Measurements from ENCODE around the gene ZNF526. TPM values are rescaled to one million over a fixed set of nuclear protein-coding genes. Genes with fewer than 3 reads are reported as not detected.

The ZNF526 gene
- total and polyA plus RNA-seq, 9 of the 15 experiments (the other 6 are each of a cell fraction or from before 2014, with no cell fraction given), result 1.3 to 17.9 (median 6.2) TPM

GRCh38 chr19:42206871-42207755 lies 13.0 kb upstream of the ZNF526 start (continued):
- TF ChIP-seq PBX2 (CRISPR knock-in tag; IDR thresholded peaks at IDR 0.05; ENCODE audit: low read depth), result no peak
- no peak for TF ChIP-seq PBX2 (tag; conservative IDR thresholded peaks at IDR 0.05; ENCODE audit: low read depth)
- TF ChIP-seq MAFK (IDR thresholded peaks at IDR 0.05; ENCODE audit: low read length), result peak; percentile 43; the same call in 1 of the 2 replicates
- TF ChIP-seq ETV5 (CRISPR knock-in tag; IDR thresholded peaks at IDR 0.05; ENCODE audit: low read depth), result 0 out of 2 replicates have a peak, but pooled peaks have one; percentile 19
- TF ChIP-seq ZNF592 (IDR thresholded peaks at IDR 0.05), result 0 out of 2 replicates have a peak, but pooled peaks have one; percentile 50
- no peak for TF ChIP-seq POLR3A (IDR thresholded peaks at IDR 0.05; ENCODE audit: borderline replicate concordance, extremely low read depth, insufficient read depth, insufficient read length)
- peak; percentile 71 for TF ChIP-seq C11orf30 (IDR thresholded peaks at IDR 0.05; ENCODE audit: low read depth)
- no peak for TF ChIP-seq NFE2L1 (tag; IDR thresholded peaks at IDR 0.05; ENCODE audit: borderline replicate concordance, low read depth)
- TF ChIP-seq EGR1 (conservative IDR thresholded peaks at IDR 0.05), result peak; percentile 53
- TF ChIP-seq ATF3 (IDR thresholded peaks at IDR 0.05), result peak; percentile 72
- no peak for TF ChIP-seq ATF3 (CRISPR knock-in tag; conservative IDR thresholded peaks at IDR 0.05)
- no peak for TF ChIP-seq ETS1 (conservative IDR thresholded peaks at IDR 0.05; ENCODE audit: control insufficient read depth, low read depth, low read length)

Measured in K562 (cell line).